HG03045 (cell line): ENCODE measurements around the gene DARS1.
A peak's percentile ranks its signal among the peaks of the same experiment; 100 is the strongest.

Source experiments
- ATAC-seq: cut with Tn5 transposase; IDR thresholded peaks from one replicate; pipeline ENCODE4 v1.9.1; 2021; ENCODE audit warnings: mild to moderate bottlenecking, moderate library complexity; ENCODE audit not compliant: unreplicated experiment

The DARS1 gene

GRCh38 chr2:135985018-135985825 lies at the start of gene DARS1:
Gene DARS1, minus strand, starts transcription at chr2:135985626. Its CDS starts 158 bp downstream, at chr2:135985468.
- peak; percentile 83 for ATAC-seq

GRCh38 chr2:136034629-136035028 lies 49.2 kb upstream of the DARS1 start:
- ATAC-seq: no peak

GRCh38 chr2:136032817-136033535 lies 47.5 kb upstream of the DARS1 start:
- no peak for ATAC-seq

- ATAC-seq: no peak
Measured at GRCh38 chr2:136032192-136032591, 46.8 kb upstream of the DARS1 start.

GRCh38 chr2:136031711-136032110 lies 46.3 kb upstream of the DARS1 start:
- ATAC-seq: no peak

DNA sequence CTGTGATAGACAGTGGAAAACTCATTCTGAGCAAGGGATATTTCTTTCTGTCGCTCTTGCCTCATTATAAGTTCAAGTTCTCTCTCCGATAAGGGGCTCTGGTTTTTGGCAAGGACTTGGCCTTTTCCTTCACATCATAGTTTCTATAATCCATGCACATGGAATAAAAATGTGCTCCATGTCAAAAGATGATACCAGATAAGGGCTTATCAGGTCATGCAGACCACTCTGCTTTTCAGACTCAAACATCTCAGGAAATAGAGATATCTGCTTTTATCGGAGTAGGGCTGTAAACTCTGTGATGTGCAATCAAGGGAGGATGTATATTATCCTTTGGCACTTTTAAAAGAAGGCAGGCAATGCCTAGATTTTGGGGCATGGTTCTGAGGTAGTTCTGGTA lies 45.0 kb upstream of the DARS1 start:
- ATAC-seq: no peak

DNA sequence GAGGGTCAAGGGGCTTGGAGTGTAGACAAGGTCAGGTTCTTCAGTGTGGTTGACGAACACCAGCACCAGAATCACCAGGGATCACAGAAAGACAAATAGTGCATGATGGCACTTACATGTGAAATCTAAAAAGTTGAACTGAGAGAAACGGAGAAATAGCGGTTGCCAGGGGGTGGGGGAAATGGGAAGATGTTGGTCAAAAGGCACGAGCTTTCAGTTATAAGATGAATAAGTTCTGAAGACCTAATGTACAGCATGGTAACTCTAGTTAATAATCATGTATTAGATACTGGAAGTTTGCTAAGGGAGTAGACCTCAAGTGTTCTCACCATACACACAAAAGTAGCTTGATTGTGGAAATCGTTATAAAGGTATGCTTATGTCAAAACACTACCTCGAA lies 43.7 kb upstream of the DARS1 start:
- ATAC-seq: peak; percentile 62

- ATAC-seq: no peak
Measured at GRCh38 chr2:136028001-136028400, 42.6 kb upstream of the DARS1 start.

DNA sequence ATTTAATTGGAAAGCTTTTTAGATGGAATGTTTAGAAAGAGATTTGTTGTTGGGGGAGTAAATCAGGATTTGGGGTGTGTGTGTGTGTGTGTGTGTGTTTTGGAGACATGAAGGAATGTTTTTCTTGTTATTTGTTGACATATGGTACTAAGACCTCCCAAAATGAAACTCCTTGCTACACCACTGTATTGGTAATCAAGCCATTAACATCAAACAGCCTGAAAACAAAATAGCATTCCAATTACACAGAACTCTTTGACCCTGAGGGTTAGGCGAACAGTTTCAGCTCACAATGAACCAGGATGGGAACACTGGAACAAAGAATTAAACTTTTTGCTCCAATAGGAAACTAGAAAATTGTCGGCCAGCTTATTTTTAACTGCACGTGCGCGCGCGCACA lies 41.7 kb upstream of the DARS1 start:
- ATAC-seq: no peak

DNA sequence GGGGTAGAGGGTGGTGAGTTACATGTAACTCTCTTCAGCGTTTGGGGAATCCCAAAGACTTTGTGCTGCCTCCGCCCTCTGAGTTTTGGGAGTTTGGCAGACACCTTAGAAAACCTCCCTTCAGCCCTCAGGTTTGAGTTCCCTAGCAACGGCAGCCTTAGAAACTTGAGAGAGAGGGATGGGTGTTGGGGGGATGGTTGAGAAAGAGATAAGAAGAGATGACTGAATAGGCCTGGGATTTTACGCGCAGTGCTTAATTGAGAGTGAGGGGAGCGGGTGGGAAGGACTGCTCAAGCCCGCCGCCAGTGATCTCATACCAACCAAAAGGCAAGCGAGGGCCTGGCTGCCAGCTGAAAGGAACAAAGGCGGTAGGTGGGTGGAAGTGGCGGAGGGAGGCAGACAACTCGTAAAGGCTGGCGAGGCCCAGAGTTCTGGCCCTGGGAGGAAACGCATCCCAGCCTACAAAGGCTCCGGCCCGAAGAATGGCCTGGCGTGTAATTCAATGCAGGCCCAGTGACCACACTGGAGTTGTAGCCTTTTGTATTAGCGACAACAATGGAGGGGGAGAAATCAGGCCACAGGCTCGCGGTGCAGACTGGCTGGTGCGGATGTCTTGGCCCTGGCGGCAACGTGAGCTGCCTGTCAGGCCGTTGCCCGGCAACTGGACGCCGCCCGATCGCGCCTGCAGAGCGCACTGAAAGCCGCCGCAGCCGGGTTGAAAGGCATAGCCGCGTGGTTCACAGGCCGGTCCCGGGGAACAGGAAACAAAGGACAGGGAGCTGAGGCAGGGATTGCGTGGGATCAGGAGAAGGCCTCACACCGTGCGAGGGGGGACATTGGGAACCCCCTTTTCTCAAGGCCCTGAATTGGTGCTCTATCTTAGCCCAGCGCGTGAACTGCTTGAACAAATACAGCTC lies 39.9 kb upstream of the DARS1 start:
- ATAC-seq: peak; percentile 81

DNA sequence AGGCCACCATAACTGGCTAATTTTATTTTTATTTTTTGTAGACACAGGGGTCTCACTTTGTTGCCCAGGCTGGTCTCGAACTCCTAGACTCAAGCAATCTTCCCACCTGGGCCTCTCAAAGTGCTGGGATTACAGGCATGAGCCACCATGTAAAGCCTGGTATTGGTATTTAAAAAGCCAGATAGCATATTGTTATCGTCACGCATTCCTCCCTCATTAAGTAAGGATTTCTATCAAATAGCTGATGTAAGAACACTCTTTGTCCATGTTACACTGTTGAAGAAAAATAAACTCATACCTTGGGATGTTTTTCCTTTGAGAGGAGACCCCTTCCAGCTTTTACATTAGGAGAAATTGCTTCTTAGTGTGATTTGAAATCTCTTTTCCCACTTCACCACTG lies 39.2 kb upstream of the DARS1 start:
- ATAC-seq: no peak

GRCh38 chr2:136024185-136024584 lies 38.8 kb upstream of the DARS1 start:
- ATAC-seq: no peak

DNA sequence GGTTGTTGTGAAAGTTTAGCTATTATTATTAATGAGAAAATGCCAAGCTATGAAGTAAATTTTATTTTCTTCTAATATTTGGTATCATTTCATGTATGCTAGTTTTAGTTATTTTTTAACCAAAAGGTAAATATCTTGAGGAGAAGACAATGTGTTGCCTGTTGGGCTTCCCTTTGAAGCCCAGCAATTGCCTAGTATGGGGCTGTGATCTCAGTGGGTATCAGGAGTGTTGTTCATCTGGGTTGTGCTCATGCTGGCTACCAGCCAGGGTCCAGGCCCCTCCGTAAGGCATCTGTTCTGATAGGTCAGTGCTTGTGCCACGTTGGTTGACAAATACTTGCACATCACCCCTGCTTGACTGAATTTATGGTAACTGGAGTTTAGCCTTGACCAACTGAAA lies 38.0 kb upstream of the DARS1 start:
- no peak for ATAC-seq

DNA sequence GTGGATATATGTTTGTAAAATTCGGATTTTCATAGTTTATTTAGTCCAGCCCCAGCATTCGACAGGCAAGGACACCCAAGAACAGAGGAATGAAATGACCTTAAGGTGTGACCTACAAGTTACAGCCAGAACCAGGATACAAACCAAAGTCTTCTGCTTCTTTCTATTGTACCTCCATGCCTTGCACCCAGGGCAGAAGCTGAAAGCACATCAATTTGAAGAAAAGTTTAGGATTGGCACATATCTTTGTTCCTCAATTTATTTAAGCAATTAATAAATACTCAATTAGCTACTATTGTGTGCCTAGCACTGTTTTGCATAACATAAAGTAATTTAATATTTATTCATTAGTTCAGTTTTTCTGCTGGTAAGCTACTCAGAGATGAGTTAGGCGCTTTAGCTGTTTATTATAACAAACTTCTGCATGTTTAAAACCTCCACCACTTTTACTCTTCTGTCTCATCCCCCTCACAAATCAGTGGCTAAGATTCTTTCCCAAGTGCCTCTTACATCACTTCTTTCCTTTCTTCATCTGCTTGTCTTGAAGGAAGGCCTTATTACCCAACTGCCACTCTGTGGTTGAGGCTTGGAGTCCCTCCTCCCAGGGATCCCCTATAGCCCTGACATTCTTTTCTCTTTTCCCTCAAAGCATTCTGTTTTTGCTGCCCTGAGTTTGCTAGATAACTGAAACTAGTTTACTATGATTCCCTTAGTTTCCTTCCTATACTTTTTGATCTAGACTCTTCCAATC lies 37.1 kb upstream of the DARS1 start:
- no peak for ATAC-seq

- no peak for ATAC-seq
Measured at GRCh38 chr2:136021976-136022375, 36.5 kb upstream of the DARS1 start.

DNA sequence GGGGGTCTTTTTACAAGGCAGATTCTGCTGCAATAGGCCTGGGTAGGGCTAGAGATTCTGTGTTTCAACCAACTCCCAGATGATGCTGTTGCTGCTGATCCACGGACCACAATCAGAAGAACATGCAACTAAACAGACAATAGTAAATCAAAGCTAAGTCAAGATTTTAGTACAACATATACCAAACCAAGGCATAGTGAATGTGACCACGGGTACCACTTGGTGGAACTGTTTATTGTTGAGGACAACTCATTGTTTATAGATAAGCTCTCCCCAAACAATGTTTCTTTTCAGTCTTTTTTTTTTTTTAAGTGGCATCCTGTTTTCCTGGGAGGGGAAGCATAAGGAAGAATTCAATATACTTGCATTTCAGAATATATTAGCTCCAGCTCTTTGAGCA lies 36.0 kb upstream of the DARS1 start:
- no peak for ATAC-seq

GRCh38 chr2:136020831-136021230 lies 35.4 kb upstream of the DARS1 start:
- no peak for ATAC-seq

DNA sequence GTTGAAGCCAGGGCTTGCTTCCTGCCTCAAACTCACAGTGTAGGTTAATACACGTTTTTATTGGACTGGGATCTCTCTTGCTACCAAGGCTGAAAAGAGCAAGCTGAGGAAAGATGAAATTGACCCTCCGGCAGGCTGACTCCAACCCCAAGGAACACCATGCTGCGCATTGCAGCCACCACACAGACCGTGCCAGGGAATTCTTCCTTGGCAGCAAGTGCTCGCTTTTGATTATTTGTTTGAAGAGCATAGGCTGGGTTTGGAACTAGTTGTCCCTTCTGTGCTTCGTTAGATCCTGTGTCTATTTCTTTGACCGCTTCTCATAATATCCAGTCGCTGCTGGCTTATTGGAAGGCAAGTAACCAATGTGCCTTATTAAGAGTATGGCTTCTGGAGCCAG lies 34.4 kb upstream of the DARS1 start:
- no peak for ATAC-seq

GRCh38 chr2:136019306-136019705 lies 33.9 kb upstream of the DARS1 start:
- ATAC-seq: no peak

GRCh38 chr2:136017786-136018185 lies 32.4 kb upstream of the DARS1 start:
- no peak for ATAC-seq

- no peak for ATAC-seq
Measured at GRCh38 chr2:136016836-136017235, 31.4 kb upstream of the DARS1 start.
